GM19043 (cell line): ENCODE results near the gene GPC3.
"Not testable (repeated sequence)": the region's sequence is repeated elsewhere in the genome, so short reads cannot be mapped to it uniquely, and the experiment has no call there.

Experiments
- ATAC-seq: cut with Tn5 transposase; IDR thresholded peaks from one replicate; pipeline ENCODE4 v1.9.1; 2021; ENCODE audit warnings: low read depth; ENCODE audit not compliant: unreplicated experiment

Gene GPC3

GRCh38 chrX:133633950-133634349 lies 351.4 kb downstream of the GPC3 start:
- ATAC-seq: no peak

- no peak for ATAC-seq
Measured at GRCh38 chrX:133633162-133633561, 352.2 kb downstream of the GPC3 start.

DNA sequence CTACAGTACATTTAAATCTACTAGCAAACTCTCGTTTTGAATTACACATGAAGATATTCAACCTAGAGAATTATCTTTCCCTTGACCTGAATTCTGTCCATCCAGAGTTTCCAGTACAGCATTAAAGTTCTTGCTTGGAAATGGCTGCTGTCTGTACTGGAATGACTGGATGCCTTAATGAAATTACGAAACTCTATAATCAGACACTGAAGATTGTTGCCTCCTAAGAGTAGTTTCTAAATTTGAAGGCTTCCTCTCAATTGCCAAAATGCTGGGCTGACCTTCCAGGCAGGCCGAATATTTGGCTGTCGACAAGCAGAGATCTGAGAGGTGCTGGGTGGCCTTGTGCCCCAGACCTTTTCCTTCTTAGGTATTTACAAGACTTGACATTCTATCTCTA lies 355.0 kb downstream of the GPC3 start:
- no peak for ATAC-seq

- no peak for ATAC-seq
Measured at GRCh38 chrX:133627673-133628072, 357.7 kb downstream of the GPC3 start.

GRCh38 chrX:133621384-133621783 lies 364.0 kb downstream of the GPC3 start:
- not testable (repeated sequence) for ATAC-seq

DNA sequence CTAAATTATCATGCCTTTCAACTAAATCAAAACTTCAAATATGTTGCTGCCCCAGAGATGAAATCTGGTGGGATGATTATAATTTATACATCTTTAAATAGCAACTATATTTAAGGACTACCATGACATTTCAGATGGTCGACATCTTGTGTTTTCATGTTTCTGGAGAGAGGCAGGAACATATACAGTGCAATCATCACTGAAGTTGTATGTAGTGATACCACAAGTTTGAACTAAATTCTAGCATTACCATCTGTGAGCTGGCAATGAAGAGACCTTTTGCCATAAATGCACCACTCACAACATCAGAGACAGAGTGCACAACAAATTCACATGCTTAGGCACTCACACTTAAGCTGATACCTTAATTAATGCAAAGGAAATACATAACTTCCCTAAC lies 373.7 kb downstream of the GPC3 start:
- ATAC-seq: no peak

DNA sequence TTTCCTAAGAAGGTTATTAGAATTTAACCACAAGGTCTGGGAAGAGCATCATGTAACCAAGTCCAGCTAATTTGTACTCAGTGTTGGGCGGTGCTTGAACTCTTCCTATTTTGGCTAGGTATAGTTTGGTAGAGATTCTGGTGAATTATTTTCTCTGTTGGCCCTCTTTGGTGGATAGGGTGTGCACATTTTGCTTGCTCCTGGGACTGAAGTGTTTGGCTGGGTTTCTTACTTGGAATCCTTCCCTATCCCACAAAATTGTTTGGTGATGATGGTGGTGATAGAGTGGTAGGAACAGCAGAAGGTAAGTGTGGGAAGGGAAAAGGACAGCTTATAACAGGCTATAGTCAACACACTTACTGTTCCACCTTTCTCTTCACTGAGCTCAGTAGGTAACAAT lies 375.3 kb downstream of the GPC3 start:
- no peak for ATAC-seq

DNA sequence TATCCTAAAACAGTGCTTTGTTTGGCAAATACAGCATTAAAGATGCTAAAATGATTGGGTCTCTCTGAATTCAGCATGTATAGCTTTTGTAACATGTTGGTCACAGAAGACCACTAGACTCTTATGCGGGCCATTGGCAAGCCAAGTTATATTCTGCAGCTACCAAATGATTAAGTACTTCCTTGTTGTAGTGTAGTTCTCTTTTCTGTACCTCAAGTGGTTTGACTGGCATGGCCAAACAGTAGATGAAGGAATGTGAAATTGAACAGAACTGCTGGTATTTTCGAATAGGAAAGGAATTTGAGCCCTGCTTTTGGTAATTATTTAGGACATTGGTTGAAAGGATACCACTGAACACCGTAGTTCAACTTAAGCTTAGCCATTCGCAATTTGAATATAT lies 376.2 kb downstream of the GPC3 start:
- ATAC-seq: no peak

DNA sequence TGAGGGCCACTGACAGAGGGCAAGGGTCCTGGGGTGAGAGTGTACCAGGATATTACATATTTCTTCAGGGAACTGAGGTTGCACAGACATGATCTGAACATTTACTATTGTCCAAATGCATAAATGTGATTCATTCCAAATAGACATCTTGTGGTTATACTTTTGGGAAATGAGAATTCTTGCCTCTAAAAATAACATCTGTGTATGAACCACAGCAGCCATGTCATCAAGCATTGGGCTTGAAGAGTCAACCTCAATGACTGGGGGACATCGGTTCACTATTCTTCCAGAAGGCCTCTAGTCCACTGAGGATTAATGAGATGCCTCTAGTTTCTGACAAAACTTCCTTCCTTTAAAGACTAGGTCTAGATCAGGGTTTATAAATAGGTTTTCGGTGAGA lies 377.0 kb downstream of the GPC3 start:
- ATAC-seq: no peak

- no peak for ATAC-seq
Measured at GRCh38 chrX:133607419-133608348, 377.7 kb downstream of the GPC3 start.

- no peak for ATAC-seq
Measured at GRCh38 chrX:133606990-133607389, 378.4 kb downstream of the GPC3 start.

DNA sequence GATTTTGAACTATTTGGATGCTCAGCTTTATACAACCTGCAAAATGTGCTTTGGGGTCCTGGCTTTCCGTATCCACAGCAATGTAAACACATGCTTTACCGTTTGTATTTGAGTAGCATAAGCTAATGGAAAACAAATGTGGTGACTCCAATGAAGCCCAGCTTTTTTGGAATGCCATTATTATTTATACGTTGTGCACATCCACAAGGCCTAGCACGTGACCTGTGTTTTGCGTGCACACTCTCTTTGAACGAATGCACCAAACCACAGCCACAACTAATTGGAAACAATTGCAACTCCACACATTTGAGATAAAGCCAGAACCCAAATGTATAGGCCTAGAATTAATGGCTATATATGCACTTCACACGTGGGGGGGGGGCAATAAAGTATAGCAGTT lies 380.6 kb downstream of the GPC3 start:
- no peak for ATAC-seq

GRCh38 chrX:133602881-133603280 lies 382.5 kb downstream of the GPC3 start:
- ATAC-seq: no peak

- no peak for ATAC-seq
Measured at GRCh38 chrX:133601116-133601515, 384.3 kb downstream of the GPC3 start.

GRCh38 chrX:133600536-133600935 lies 384.9 kb downstream of the GPC3 start:
- ATAC-seq: no peak

DNA sequence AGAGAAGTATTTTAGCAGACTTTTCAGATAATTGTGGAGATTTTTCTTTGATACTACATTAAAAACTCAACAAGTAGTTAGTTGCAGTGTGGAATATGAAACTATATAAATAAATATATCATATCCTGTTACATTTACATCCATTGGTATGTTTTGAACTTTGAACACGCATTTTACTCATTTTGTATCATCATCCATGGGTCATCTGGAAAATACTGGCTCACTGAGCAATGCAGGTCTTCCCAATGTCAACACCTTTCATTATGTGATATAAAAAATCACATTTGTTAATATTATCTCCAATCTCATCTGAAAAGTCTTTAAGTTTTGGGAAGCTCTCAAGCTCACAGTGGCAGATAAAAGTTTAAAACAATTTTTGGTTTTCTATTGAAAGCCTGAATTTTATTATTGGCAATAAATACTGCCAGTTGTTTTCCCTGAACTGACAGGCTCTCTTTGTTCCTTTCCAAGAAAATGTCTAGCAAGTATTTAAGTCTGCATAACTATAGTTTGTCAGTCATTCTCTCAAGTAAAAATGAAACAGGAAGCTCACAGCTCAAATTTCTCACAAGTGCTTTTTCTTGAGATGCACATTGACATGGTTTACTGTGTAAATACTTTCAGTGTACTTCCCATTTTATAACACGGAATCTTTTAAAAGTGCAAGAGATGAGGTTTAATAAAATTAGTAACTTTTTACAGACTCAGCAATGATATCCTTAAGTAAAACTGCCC lies 386.6 kb downstream of the GPC3 start:
- no peak for ATAC-seq

- no peak for ATAC-seq
Measured at GRCh38 chrX:133594156-133594555, 391.2 kb downstream of the GPC3 start.

DNA sequence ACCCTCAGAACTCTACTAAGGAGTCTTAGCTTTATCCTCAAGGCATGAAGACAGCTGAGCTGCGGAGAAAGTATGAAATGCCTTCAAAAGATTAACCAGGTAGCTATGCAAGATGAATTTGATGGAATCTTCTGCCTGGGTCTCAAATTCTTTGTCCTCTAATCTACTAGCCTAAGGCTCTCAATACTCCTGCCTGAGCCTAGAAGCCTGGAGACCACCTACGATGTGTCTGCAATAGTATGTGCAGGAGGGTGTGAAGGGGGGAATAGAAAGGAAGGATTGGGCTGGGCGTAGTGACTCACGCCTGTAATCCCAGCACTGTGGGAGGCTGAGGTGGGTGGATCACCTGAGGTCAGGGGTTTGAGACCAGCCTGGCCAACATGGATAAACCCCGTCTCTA lies 391.9 kb downstream of the GPC3 start:
- ATAC-seq: no peak

- no peak for ATAC-seq
Measured at GRCh38 chrX:133590703-133591505, 394.5 kb downstream of the GPC3 start.

GRCh38 chrX:133588827-133589226 lies 396.6 kb downstream of the GPC3 start:
- ATAC-seq: no peak

GRCh38 chrX:133587818-133588217 lies 397.6 kb downstream of the GPC3 start:
- ATAC-seq: no peak
